Loucy (cell line): ENCODE data around the gene NRG3.

Experiments
- CTCF ChIP-seq: fragments of 200-600 bp; sonication (generic); conservative IDR thresholded peaks from 2 replicates; pipeline ENCODE4 v1.5.1; 2014; ENCODE audit warnings: mild to moderate bottlenecking, antibody characterized with exemption, low read length
- EZH2phosphoT487 ChIP-seq: fragments of 200-600 bp; IDR thresholded peaks from 2 replicates; pipeline ENCODE4 v1.6.1; 2018; ENCODE audit warnings: antibody characterized with exemption, mild to moderate bottlenecking, moderate library complexity, borderline replicate concordance

- TF ChIP-seq CTCF, result no peak
- TF ChIP-seq EZH2phosphoT487, result no peak
Measured at GRCh38 chr10:82249141-82249540, 374.1 kb downstream of the NRG3 start.
